Activated CD8-positive, alpha-beta T cell treated with anti-CD3 and anti-CD28 coated beads for 36 hours (primary cell): ENCODE data around the gene HOXA1. TPM values are rescaled to one million over a fixed set of nuclear protein-coding genes. Genes with fewer than 3 reads are reported as not detected.

ENCODE experiments used
- ATAC-seq: fragments of 200-7000 bp; cut with Tn5 transposase; one replicate; pipeline ENCODE4 v1.10.0; 2021; ENCODE audit warnings: mild to moderate bottlenecking, moderate library complexity
- CTCF ChIA-PET: fragments of 350-600 bp; sonication (Branson Sonifier 250); formaldehyde crosslinking; loops from one replicate; lab custom pipeline; 2021; ENCODE audit warnings: antibody characterized with exemption; lab: Charles Lee
- POLR2A ChIA-PET: fragments of 350-600 bp; sonication (Branson Sonifier 250); formaldehyde crosslinking; loops from one replicate; lab custom pipeline; 2021; ENCODE audit warnings: antibody characterized with exemption; lab: Charles Lee
- DNase-seq: peaks from one replicate; pipeline ENCODE4 v3.0.0-alpha.2; 2020
- H3K27ac Mint-ChIP-seq: one replicate; pipeline ENCODE4 v1.8.0; 2021; ENCODE audit warnings: mild to moderate bottlenecking, mixed read lengths
- H3K27me3 Mint-ChIP-seq: one replicate; pipeline ENCODE4 v1.8.0; 2021; ENCODE audit warnings: mixed read lengths
- H3K36me3 Mint-ChIP-seq: one replicate; pipeline ENCODE4 v1.8.0; 2021; ENCODE audit warnings: low read depth, mixed read lengths
- H3K4me1 Mint-ChIP-seq: one replicate; pipeline ENCODE4 v1.8.0; 2021; ENCODE audit warnings: low read depth, mixed read lengths
- H3K4me3 Mint-ChIP-seq: one replicate; pipeline ENCODE4 v1.8.0; 2021; ENCODE audit warnings: mild to moderate bottlenecking, moderate library complexity, mixed read lengths
- H3K9me3 Mint-ChIP-seq: one replicate; pipeline ENCODE4 v1.8.0; 2021; ENCODE audit warnings: mixed read lengths
- intact Hi-C: fragments of 100-400 bp; cut with micrococcal nuclease; formaldehyde crosslinking; loops from one replicate; pipeline ENCODE4 v1.10.0; 2022
- total RNA-seq, 2 experiments: library from RNA; stranded (reverse); gene quantifications; one replicate each; pipeline ENCODE4 v1.2.3, GENCODE V29; 2021
- TF ChIP-seq, protein P1 (sequence below): fragments of 200-600 bp; IDR thresholded peaks from one replicate; pipeline ENCODE4 v1.8.0; 2022; ENCODE audit warnings: antibody characterized with exemption, mild to moderate bottlenecking

Gene HOXA1
- total RNA-seq, 2 experiments from 2014 or later = 0.25 TPM

GRCh38 chr7:27093184-27093895, 2.5 kb downstream of the HOXA1 start:
- POLR2A ChIA-PET = interaction anchor here (0.7 kb wide), 1 partner anchor 95 kb away, joined by 3 read pairs; no protein-coding TSS in a partner anchor
- ATAC-seq (no peak), DNase-seq (no peak)
- TF ChIP-seq, protein P1, sequence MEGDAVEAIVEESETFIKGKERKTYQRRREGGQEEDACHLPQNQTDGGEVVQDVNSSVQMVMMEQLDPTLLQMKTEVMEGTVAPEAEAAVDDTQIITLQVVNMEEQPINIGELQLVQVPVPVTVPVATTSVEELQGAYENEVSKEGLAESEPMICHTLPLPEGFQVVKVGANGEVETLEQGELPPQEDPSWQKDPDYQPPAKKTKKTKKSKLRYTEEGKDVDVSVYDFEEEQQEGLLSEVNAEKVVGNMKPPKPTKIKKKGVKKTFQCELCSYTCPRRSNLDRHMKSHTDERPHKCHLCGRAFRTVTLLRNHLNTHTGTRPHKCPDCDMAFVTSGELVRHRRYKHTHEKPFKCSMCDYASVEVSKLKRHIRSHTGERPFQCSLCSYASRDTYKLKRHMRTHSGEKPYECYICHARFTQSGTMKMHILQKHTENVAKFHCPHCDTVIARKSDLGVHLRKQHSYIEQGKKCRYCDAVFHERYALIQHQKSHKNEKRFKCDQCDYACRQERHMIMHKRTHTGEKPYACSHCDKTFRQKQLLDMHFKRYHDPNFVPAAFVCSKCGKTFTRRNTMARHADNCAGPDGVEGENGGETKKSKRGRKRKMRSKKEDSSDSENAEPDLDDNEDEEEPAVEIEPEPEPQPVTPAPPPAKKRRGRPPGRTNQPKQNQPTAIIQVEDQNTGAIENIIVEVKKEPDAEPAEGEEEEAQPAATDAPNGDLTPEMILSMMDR = no peak
- Mint-ChIP-seq H3K36me3 (no peaks in the 10 kb centered on the region), H3K4me3 (no peak overlapping the region), H3K9me3 (no peaks in the 10 kb centered on the region), H3K4me1 (peaks cover 17% of the 10 kb centered on the region), H3K27me3 (peaks cover 59% of the 10 kb centered on the region), H3K27ac (no peak overlapping the region)
- intact Hi-C loops = no loop called here
- CTCF ChIA-PET = interaction anchor here (1.1 to 1.8 kb wide), 4 partner anchors 11 to 411 kb away, joined by 3 to 6 read pairs (median 4); partner anchors contain the start of gene HOXA3

DNA sequence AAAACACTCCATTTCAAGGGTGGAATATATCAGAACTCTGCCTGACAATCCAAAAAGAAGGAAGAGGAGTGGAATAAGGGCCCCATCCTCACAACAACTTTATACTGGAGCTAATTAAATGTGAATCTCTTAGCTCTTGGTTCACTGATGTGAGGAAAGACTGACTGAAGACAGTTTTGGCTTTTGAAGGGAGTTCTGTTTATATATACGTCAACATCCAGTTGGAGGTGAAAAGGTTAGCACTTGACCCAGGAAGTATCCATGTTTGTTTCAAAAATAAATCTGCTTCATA, 3.0 kb downstream of the HOXA1 start:
- H3K4me3 Mint-ChIP-seq = no peak overlapping the region
- no peaks in the 10 kb centered on the region for H3K9me3 Mint-ChIP-seq
- H3K36me3 Mint-ChIP-seq = no peaks in the 10 kb centered on the region
- H3K4me1 Mint-ChIP-seq = peaks cover 16% of the 10 kb centered on the region
- H3K27ac Mint-ChIP-seq = no peak overlapping the region
- ChIA-PET CTCF (interaction anchor here (1.1 to 1.5 kb wide), 2 partner anchors 12 to 68 kb away, joined by 3 to 6 read pairs; no protein-coding TSS in a partner anchor), POLR2A (interaction anchor here (0.7 kb wide), 1 partner anchor 95 kb away, joined by 3 read pairs; no protein-coding TSS in a partner anchor)
- H3K27me3 Mint-ChIP-seq = peaks cover 62% of the 10 kb centered on the region
- intact Hi-C loops = no loop called here
- DNase-seq = no peak
- TF ChIP-seq, protein P1 = no peak
- no peak for ATAC-seq

GRCh38 chr7:27091941-27092818, 3.6 kb downstream of the HOXA1 start:
- ATAC-seq (no peak), DNase-seq (no peak)
- intact Hi-C loops = no loop called here
- CTCF ChIA-PET = interaction anchor here (0.6 to 1.5 kb wide), 2 partner anchors 69 to 808 kb away, joined by 4 to 6 read pairs; no protein-coding TSS in a partner anchor
- Mint-ChIP-seq H3K27me3 (peaks cover 66% of the 10 kb centered on the region), H3K4me1 (peaks cover 11% of the 10 kb centered on the region), H3K36me3 (peaks cover 2% of the 10 kb centered on the region), H3K9me3 (no peaks in the 10 kb centered on the region), H3K4me3 (no peak overlapping the region), H3K27ac (no peak overlapping the region)
- POLR2A ChIA-PET = interaction anchor here (0.7 kb wide), 1 partner anchor 96 kb away, joined by 3 read pairs; no protein-coding TSS in a partner anchor
- TF ChIP-seq, protein P1 = no peak

DNA sequence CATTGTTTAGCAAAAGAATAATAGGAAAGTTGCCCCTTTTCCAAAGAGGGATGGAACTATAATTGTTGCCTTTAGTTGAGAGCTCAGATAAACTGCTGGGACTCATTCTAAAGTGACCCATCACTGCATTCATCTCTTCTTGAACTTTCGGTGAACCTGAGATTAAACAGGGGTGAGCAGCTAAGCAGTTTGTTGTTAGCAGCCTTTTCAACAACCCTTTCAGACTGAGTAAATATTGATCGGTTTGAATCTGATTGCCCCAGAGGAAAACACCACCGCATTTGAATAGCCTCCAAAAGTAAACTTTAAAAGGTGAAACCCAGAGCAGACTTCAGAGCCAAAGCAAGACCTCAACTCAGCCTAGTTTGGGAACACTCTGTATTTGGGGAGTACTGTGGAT, 4.7 kb downstream of the HOXA1 start:
- Mint-ChIP-seq H3K27ac (no peak overlapping the region), H3K4me1 (peaks cover 9% of the 10 kb centered on the region), H3K27me3 (peaks cover 71% of the 10 kb centered on the region), H3K9me3 (no peaks in the 10 kb centered on the region), H3K4me3 (no peak overlapping the region), H3K36me3 (peaks cover 2% of the 10 kb centered on the region)
- TF ChIP-seq, protein P1 = no peak
- intact Hi-C loops = no loop called here
- DNase-seq (no peak), ATAC-seq (no peak)
- POLR2A ChIA-PET = no interaction called here
- CTCF ChIA-PET = interaction anchor here (0.8 to 1.3 kb wide), 3 partner anchors 9 to 238 kb away, joined by 3 to 4 read pairs (median 3); no protein-coding TSS in a partner anchor
